ENCODE measurements around the gene ZNF107.
"Not testable (repeated sequence)": the region's sequence is repeated elsewhere in the genome, so short reads cannot be mapped to it uniquely, and the experiment has no call there.

Gene ZNF107

GRCh38 chr7:64654796-64655548 is 11.0 kb upstream of the ZNF107 start:
- Histone ChIP-seq H3K36me3 (ENCODE audit: insufficient read depth, low read length) (no peaks in the 10 kb centered on the region), H4K20me1 (ENCODE audit: insufficient read depth, low read length) (no peaks in the 10 kb centered on the region), H3F3A (ENCODE audit: insufficient read depth, low read length) (no peaks in the 10 kb centered on the region), H3K4me1 (ENCODE audit: insufficient read depth, low read length, severe bottlenecking) (no peaks in the 10 kb centered on the region), H3K79me2 (ENCODE audit: insufficient read depth, low read length) (no peaks in the 10 kb centered on the region), H3K9ac (ENCODE audit: low read length) (no peak overlapping the region), H3K27me3 (ENCODE audit: insufficient read depth, low read length) (no peaks in the 10 kb centered on the region), H3K9me2 (ENCODE audit: low read depth, low read length) (no peaks in the 10 kb centered on the region), H3K9me3 (ENCODE audit: low read length) (no peaks in the 10 kb centered on the region), H3K4me3 (ENCODE audit: low read depth, low read length, poor library complexity, severe bottlenecking) (no peak overlapping the region), H3K4me2 (ENCODE audit: low read length) (no peak overlapping the region), H2AFZ (ENCODE audit: low read length) (no peak overlapping the region), H3K27ac (ENCODE audit: low read depth, low read length, poor library complexity, severe bottlenecking) (no peak overlapping the region)
- TF ChIP-seq EZH2 (IDR thresholded peaks at IDR 0.05; ENCODE audit: borderline replicate concordance, low read length) (no peak), CTCF (IDR thresholded peaks at IDR 0.05; ENCODE audit: low read length) (no peak)

GRCh38 chr7:64655811-64656210 is 10.1 kb upstream of the ZNF107 start:
- Histone ChIP-seq H3K4me3 (ENCODE audit: low read depth, low read length, poor library complexity, severe bottlenecking) (no peak overlapping the region), H3K27me3 (ENCODE audit: insufficient read depth, low read length) (no peaks in the 10 kb centered on the region), H3K4me2 (ENCODE audit: low read length) (no peak overlapping the region), H3K9me3 (ENCODE audit: low read length) (peaks cover 4% of the 10 kb centered on the region; the same call in 1 of the 2 replicates), H4K20me1 (ENCODE audit: insufficient read depth, low read length) (no peaks in the 10 kb centered on the region), H3K9ac (ENCODE audit: low read length) (no peak overlapping the region), H3F3A (ENCODE audit: insufficient read depth, low read length) (no peaks in the 10 kb centered on the region), H2AFZ (ENCODE audit: low read length) (no peak overlapping the region), H3K79me2 (ENCODE audit: insufficient read depth, low read length) (no peaks in the 10 kb centered on the region), H3K36me3 (ENCODE audit: insufficient read depth, low read length) (no peaks in the 10 kb centered on the region), H3K4me1 (ENCODE audit: insufficient read depth, low read length, severe bottlenecking) (no peaks in the 10 kb centered on the region), H3K9me2 (ENCODE audit: low read depth, low read length) (no peaks in the 10 kb centered on the region), H3K27ac (ENCODE audit: low read depth, low read length, poor library complexity, severe bottlenecking) (no peak overlapping the region)
- TF ChIP-seq EZH2 (IDR thresholded peaks at IDR 0.05; ENCODE audit: borderline replicate concordance, low read length) (no peak), CTCF (IDR thresholded peaks at IDR 0.05; ENCODE audit: low read length) (no peak)

- H3K4me2 ChIP-seq (ENCODE audit: low read length), result no peak overlapping the region
Observed at GRCh38 chr7:64656489-64656888, 9.4 kb upstream of the ZNF107 start.

GRCh38 chr7:64662091-64662490 is 3.8 kb upstream of the ZNF107 start:
- not testable (repeated sequence) for H3K4me2 ChIP-seq (ENCODE audit: low read length); H3K9me2 ChIP-seq (ENCODE audit: low read depth, low read length); H3K27me3 ChIP-seq (ENCODE audit: insufficient read depth, low read length); H3K4me3 ChIP-seq (ENCODE audit: low read depth, low read length, poor library complexity, severe bottlenecking); H3K9ac ChIP-seq (ENCODE audit: low read length); H3F3A ChIP-seq (ENCODE audit: insufficient read depth, low read length); H4K20me1 ChIP-seq (ENCODE audit: insufficient read depth, low read length); H3K27ac ChIP-seq (ENCODE audit: low read depth, low read length, poor library complexity, severe bottlenecking); H3K9me3 ChIP-seq (ENCODE audit: low read length); H2AFZ ChIP-seq (ENCODE audit: low read length); H3K36me3 ChIP-seq (ENCODE audit: insufficient read depth, low read length)
- Histone ChIP-seq H3K79me2 (ENCODE audit: insufficient read depth, low read length) (peaks cover 10% of the 10 kb centered on the region), H3K4me1 (ENCODE audit: insufficient read depth, low read length, severe bottlenecking) (peaks cover 11% of the 10 kb centered on the region)

More at GRCh38 chr7:64656489-64656888, 9.4 kb upstream of the ZNF107 start:
- Histone ChIP-seq H3K36me3 (ENCODE audit: insufficient read depth, low read length) (no peaks in the 10 kb centered on the region), H4K20me1 (ENCODE audit: insufficient read depth, low read length) (no peaks in the 10 kb centered on the region), H2AFZ (ENCODE audit: low read length) (no peak overlapping the region), H3F3A (ENCODE audit: insufficient read depth, low read length) (no peaks in the 10 kb centered on the region), H3K79me2 (ENCODE audit: insufficient read depth, low read length) (no peaks in the 10 kb centered on the region), H3K9me3 (ENCODE audit: low read length) (peaks cover 7% of the 10 kb centered on the region; the same call in 1 of the 2 replicates), H3K27ac (ENCODE audit: low read depth, low read length, poor library complexity, severe bottlenecking) (no peak overlapping the region), H3K9ac (ENCODE audit: low read length) (no peak overlapping the region), H3K9me2 (ENCODE audit: low read depth, low read length) (no peaks in the 10 kb centered on the region), H3K4me1 (ENCODE audit: insufficient read depth, low read length, severe bottlenecking) (no peaks in the 10 kb centered on the region), H3K27me3 (ENCODE audit: insufficient read depth, low read length) (no peaks in the 10 kb centered on the region), H3K4me3 (ENCODE audit: low read depth, low read length, poor library complexity, severe bottlenecking) (no peak overlapping the region)
- no peak for TF ChIP-seq EZH2 (IDR thresholded peaks at IDR 0.05; ENCODE audit: borderline replicate concordance, low read length)
- no peak for TF ChIP-seq CTCF (IDR thresholded peaks at IDR 0.05; ENCODE audit: low read length)
